Stimulated activated CD8-positive, alpha-beta memory T cell treated with anti-CD3 and anti-CD28 coated beads, Interleukin-7, amount 100 ng/mL, for 1 hour (primary cell): ENCODE measurements around the gene FNDC3B.

Source experiments
- DNase-seq, 2 donors: peaks; one replicate each; pipeline ENCODE4 v3.0.0-alpha.2; 2020; ENCODE audit warnings: low read depth in 2 of 2

FNDC3B gene

GRCh38 chr3:172167892-172168648 is 128.7 kb downstream of the FNDC3B start:
- no peak for DNase-seq

GRCh38 chr3:172170073-172170709 is 130.8 kb downstream of the FNDC3B start:
- DNase-seq: no peak

- no peak for DNase-seq
Measured at GRCh38 chr3:172170841-172171240, 131.5 kb downstream of the FNDC3B start.

GRCh38 chr3:172171396-172172075 is 132.2 kb downstream of the FNDC3B start:
- DNase-seq: no peak

- DNase-seq: no peak
Measured at GRCh38 chr3:172173316-172174254, 134.2 kb downstream of the FNDC3B start.

GRCh38 chr3:172174513-172175253 is 135.3 kb downstream of the FNDC3B start:
- no peak for DNase-seq

- DNase-seq: no peak
Measured at GRCh38 chr3:172175254-172175599, 135.8 kb downstream of the FNDC3B start.

- no peak for DNase-seq
Measured at GRCh38 chr3:172176061-172176770, 136.8 kb downstream of the FNDC3B start.

GRCh38 chr3:172177046-172177445 is 137.7 kb downstream of the FNDC3B start:
- DNase-seq: no peak

- DNase-seq: no peak
Measured at GRCh38 chr3:172177803-172178316, 138.5 kb downstream of the FNDC3B start.

GRCh38 chr3:172179680-172180399 is 140.5 kb downstream of the FNDC3B start:
- no peak for DNase-seq

GRCh38 chr3:172180473-172180872 is 141.1 kb downstream of the FNDC3B start:
- no peak for DNase-seq

- DNase-seq: no peak
Measured at GRCh38 chr3:172181932-172182586, 142.7 kb downstream of the FNDC3B start.

GRCh38 chr3:172182797-172183196 is 143.4 kb downstream of the FNDC3B start:
- no peak for DNase-seq

- no peak for DNase-seq
Measured at GRCh38 chr3:172184106-172184822, 144.9 kb downstream of the FNDC3B start.

GRCh38 chr3:172185907-172186306 is 146.5 kb downstream of the FNDC3B start:
- DNase-seq: no peak

GRCh38 chr3:172186607-172187006 is 147.2 kb downstream of the FNDC3B start:
- DNase-seq: no peak

- DNase-seq: no peak
Measured at GRCh38 chr3:172187511-172187910, 148.1 kb downstream of the FNDC3B start.
